Left lung (tissue), 10 donors: ENCODE measurements around the gene MKX. TPM values are rescaled to one million over a fixed set of nuclear protein-coding genes. Genes with fewer than 3 reads are reported as not detected.

Source experiments
- ATAC-seq: fragments of 200-7000 bp; cut with Tn5 transposase; one replicate; pipeline ENCODE4 v1.9.1; 2020; ENCODE audit warnings: moderate library complexity
- DNase-seq, 4 donors: peaks; one replicate each; pipeline ENCODE4 v3.0.0-alpha.2; 2013 to 2020
- H3K27ac ChIP-seq, 2 donors: fragments of 200-600 bp; sonication (generic) in 1 of 2; one replicate each; pipeline versions ENCODE4 v1.5.0 to v1.8.0; 2020 to 2021
- H3K27me3 ChIP-seq, 2 donors: fragments of 200-600 bp; sonication (generic) in 1 of 2; one replicate each; pipeline versions ENCODE4 v1.5.0 to v1.8.0; 2020 to 2021
- H3K36me3 ChIP-seq, 2 donors: fragments of 200-600 bp; sonication (generic) in 1 of 2; one replicate each; pipeline versions ENCODE4 v1.5.0 to v1.8.0; 2020 to 2021
- H3K4me1 ChIP-seq, 2 donors: fragments of 200-600 bp; one replicate each; pipeline ENCODE4 v1.8.0; 2021
- H3K4me3 ChIP-seq, 2 donors: fragments of 200-600 bp; sonication (generic) in 1 of 2; one replicate each; pipeline versions ENCODE4 v1.5.0 to v1.8.0; 2020 to 2021; ENCODE audit warnings: mild to moderate bottlenecking in 1 of 2
- H3K9me3 ChIP-seq, 2 donors: fragments of 200-600 bp; sonication (generic) in 1 of 2; one replicate each; pipeline versions ENCODE4 v1.5.0 to v1.8.0; 2020 to 2021
- intact Hi-C, 2 donors: fragments of 100-400 bp; cut with DNase I; formaldehyde crosslinking; loops; one replicate each; pipeline versions ENCODE4 v1.11.2 to v1.14.2; 2022
- polyA plus RNA-seq, 6 donors: library from polyadenylated mRNA; unstranded; fragments of 120-200 nt; gene quantifications; one replicate each; pipeline ENCODE4 v1.2.1, GENCODE V29; 2013; ENCODE audit not compliant: insufficient read length in 6 of 6
- total RNA-seq, 2 donors: library from RNA; stranded (reverse); fragmentation: NEBNext Ultra II Directional; extraction: Animal tissue kit (Norgen Biotek cat#: 25700); gene quantifications; one replicate each; pipeline ENCODE4 v1.2.1, GENCODE V29; 2021
- TF ChIP-seq, protein P1 (sequence below), 2 donors: fragments of 200-600 bp; sonication (generic) in 1 of 2; IDR thresholded peaks; one replicate each; pipeline versions ENCODE4 v1.5.0 to v1.8.0; 2021; ENCODE audit warnings: antibody characterized with exemption in 2 of 2
- donor health status: DM: no; HTN: yes; CAD: no.
- donor health status: DM: no; HTN: no; CAD: no.

Gene MKX
- total and polyA plus RNA-seq, 8 donors: 0.29 to 1.3 (median 0.88) TPM

DNA sequence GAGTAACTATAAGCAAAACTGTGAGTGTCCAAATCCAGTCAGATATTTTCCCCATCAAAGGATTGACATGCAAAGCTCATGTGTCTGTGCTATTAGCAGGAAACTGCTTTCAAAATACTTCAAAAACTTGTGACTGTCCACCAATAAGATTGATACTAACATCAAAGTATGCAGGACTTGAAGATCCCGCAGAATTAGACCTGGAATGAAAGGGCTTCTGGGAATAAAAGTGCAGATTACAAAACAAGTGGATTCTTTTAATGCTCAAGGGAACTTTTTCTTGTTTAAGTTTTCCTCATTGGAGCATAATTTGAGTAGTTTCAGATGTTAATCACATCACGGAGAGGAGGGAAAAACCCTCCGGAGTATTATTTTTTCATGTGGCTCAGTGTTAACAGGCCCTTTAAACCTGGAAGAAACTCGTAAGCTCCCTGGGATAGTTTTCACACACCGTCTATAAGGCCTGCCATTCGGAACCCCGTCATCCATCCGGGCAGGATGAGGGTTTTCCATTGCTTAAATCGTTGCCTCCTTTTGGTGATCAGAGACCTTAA lies 33.9 kb upstream of the MKX start:
- H3K4me3 ChIP-seq: no peak overlapping the region
- no peaks in the 10 kb centered on the region for H3K36me3 ChIP-seq
- no peaks in the 10 kb centered on the region for H3K27me3 ChIP-seq
- H3K27ac ChIP-seq: no peak overlapping the region
- intact Hi-C loops: no loop called here
- ATAC-seq: no peak
- no peaks in the 10 kb centered on the region for H3K9me3 ChIP-seq
- DNase-seq: peak in 2 of 4 donors; percentile 24 to 30
- H3K4me1 ChIP-seq: no peaks in the 10 kb centered on the region
- TF ChIP-seq, protein P1, sequence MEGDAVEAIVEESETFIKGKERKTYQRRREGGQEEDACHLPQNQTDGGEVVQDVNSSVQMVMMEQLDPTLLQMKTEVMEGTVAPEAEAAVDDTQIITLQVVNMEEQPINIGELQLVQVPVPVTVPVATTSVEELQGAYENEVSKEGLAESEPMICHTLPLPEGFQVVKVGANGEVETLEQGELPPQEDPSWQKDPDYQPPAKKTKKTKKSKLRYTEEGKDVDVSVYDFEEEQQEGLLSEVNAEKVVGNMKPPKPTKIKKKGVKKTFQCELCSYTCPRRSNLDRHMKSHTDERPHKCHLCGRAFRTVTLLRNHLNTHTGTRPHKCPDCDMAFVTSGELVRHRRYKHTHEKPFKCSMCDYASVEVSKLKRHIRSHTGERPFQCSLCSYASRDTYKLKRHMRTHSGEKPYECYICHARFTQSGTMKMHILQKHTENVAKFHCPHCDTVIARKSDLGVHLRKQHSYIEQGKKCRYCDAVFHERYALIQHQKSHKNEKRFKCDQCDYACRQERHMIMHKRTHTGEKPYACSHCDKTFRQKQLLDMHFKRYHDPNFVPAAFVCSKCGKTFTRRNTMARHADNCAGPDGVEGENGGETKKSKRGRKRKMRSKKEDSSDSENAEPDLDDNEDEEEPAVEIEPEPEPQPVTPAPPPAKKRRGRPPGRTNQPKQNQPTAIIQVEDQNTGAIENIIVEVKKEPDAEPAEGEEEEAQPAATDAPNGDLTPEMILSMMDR (IDR thresholded peaks at IDR 0.05): no peak

DNA sequence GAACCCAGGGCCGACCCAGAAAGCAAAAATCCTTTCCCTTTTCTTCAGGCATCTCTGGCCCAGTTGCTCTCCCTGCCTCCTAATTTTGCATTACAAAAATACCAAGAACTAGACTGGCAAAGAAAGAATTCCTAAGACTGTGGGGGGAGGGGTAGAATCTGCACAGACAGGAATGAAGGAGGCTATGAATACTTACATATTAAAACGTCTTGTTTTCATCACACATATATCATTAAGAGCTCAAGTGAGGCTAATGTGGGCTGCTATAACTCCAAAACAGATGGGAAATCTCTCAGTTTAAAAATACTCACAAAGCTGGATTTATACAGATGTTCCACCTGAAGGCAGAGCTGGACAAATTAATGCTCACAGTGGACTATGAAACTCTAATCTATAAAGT lies 29.2 kb upstream of the MKX start:
- Histone ChIP-seq H3K36me3 (no peaks in the 10 kb centered on the region), H3K27me3 (no peaks in the 10 kb centered on the region), H3K27ac (no peak overlapping the region), H3K9me3 (no peaks in the 10 kb centered on the region), H3K4me1 (no peaks in the 10 kb centered on the region), H3K4me3 (no peak overlapping the region)
- no peak for ATAC-seq
- intact Hi-C loops: no loop called here
- no peak for DNase-seq
- TF ChIP-seq, protein P1 (IDR thresholded peaks at IDR 0.05): no peak

DNA sequence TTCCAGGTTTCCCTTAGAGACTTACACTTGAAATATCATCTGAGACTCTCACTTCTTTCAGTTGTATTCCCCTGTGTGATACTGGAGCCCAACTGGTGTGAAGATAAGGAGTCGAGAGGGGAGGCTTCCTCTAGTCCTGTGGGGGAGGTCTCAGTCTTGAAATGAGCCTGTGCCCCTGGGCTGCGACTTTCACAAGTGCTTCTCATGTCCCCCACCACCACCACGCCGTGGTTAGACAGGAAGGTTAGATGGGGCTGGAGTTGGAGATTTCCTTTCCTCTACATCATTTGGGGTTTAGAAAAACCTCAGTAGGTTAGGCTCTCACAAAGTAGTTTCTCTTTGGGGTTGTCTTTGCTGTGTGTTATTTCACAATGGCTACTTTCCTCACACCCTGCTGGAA lies 25.6 kb upstream of the MKX start:
- Histone ChIP-seq H3K27me3 (no peaks in the 10 kb centered on the region), H3K27ac (no peak overlapping the region), H3K36me3 (no peaks in the 10 kb centered on the region), H3K9me3 (no peaks in the 10 kb centered on the region), H3K4me1 (no peaks in the 10 kb centered on the region), H3K4me3 (no peak overlapping the region)
- ATAC-seq: no peak
- no peak for DNase-seq
- TF ChIP-seq, protein P1 (IDR thresholded peaks at IDR 0.05): no peak
- intact Hi-C loops: no loop called here

DNA sequence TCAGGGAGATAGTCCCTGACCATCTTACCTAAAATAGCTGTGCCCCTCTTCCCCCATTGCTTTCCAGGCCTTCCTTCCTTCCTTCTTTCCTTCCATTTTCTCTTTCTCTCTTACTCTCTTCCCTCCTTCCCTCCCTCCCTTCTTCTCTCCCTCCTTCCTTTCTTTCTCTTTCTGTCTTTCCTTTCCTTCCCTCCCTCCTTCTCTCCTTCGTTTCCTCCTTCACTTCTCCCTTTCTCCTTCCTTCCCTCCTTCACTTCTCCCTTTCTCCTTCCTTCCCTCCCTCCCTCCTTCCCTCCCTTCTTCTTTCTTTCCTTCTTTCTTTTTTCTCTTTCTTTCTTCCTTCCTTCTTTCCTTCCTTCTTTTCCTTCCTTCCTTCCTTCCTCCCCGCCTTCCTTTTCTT lies 24.6 kb upstream of the MKX start:
- ATAC-seq: no peak

DNA sequence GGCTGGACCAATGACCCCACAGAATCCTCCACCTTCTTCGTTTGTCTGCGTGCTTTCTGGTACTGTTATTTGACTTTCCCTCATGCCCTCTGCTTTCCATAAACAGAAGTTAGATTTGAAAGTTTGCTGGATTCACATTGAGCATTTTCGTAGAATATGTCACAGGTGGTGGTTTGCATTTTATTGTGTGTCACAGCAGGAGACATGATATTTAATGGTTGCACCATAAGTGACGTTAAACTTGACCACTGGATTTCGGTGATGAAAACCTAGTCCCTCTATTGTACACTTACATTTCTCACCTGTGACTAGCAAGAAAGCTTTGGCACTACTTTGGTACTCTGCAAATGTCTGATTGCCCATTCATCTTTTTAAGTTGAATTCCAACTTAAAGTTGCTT lies 15.2 kb upstream of the MKX start:
- Histone ChIP-seq H3K9me3 (no peaks in the 10 kb centered on the region), H3K36me3 (no peaks in the 10 kb centered on the region), H3K27me3 (no peaks in the 10 kb centered on the region), H3K4me3 (no peak overlapping the region), H3K4me1 (no peaks in the 10 kb centered on the region), H3K27ac (no peak overlapping the region)
- intact Hi-C loops: no loop called here
- DNase-seq (no peak), ATAC-seq (no peak)
- TF ChIP-seq, protein P1 (IDR thresholded peaks at IDR 0.05): no peak

More for the DNA sequence above, 24.6 kb upstream of the MKX start:
- no peak for DNase-seq
- H3K36me3 ChIP-seq: no peaks in the 10 kb centered on the region
- no peaks in the 10 kb centered on the region for H3K27me3 ChIP-seq
- no peak overlapping the region for H3K27ac ChIP-seq
- H3K4me1 ChIP-seq: no peaks in the 10 kb centered on the region
- H3K4me3 ChIP-seq: no peak overlapping the region
- TF ChIP-seq, protein P1 (IDR thresholded peaks at IDR 0.05): no peak
- no peaks in the 10 kb centered on the region for H3K9me3 ChIP-seq
- intact Hi-C loops: no loop called here
